Measurements from ENCODE around the gene DSC1. TPM values are rescaled to one million over a fixed set of nuclear protein-coding genes. Genes with fewer than 3 reads are reported as not detected.

The DSC1 gene
- total and polyA plus RNA-seq, 3 donors from 2014 or later: 0.07 to 0.12 TPM; not detected in 1

DNA sequence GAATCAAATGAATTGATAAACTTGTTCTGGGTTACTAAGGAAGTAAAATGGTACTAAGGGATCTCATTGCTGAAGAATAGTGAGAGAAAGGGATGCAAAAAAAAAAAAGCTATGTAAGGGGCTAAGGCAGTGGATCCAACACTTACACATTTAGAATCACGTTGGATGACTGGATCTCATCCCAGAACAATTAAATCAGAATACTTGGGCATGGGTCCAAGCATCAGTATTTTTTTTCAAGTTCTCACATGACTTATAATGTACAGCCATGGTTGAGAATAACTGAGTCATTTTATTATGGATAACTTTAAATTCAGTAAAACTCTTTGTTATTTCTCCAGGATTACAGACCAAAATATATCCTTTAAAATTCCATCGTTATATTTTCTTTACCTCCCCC is 8.5 kb downstream of the DSC1 start:
- Histone ChIP-seq H3K27me3 (no peaks in the 10 kb centered on the region), H3K36me3 (ENCODE audit: low read depth, missing control alignments) (no peaks in the 10 kb centered on the region), H3K9me3 (no peaks in the 10 kb centered on the region), H3K4me3 (no peak overlapping the region), H3K4me1 (no peaks in the 10 kb centered on the region), H3K27ac (no peak overlapping the region)
- no peak for DNase-seq
- 49 to 54% methylated on average over 2 of the region's 2 CpGs for WGBS, 2 donors
- intact Hi-C loops (cut with DNase I; ENCODE audit: low total_unique reads): no loop called here
- no peak for TF ChIP-seq POLR2A (IDR thresholded peaks at IDR 0.05)
- TF ChIP-seq, protein P1, sequence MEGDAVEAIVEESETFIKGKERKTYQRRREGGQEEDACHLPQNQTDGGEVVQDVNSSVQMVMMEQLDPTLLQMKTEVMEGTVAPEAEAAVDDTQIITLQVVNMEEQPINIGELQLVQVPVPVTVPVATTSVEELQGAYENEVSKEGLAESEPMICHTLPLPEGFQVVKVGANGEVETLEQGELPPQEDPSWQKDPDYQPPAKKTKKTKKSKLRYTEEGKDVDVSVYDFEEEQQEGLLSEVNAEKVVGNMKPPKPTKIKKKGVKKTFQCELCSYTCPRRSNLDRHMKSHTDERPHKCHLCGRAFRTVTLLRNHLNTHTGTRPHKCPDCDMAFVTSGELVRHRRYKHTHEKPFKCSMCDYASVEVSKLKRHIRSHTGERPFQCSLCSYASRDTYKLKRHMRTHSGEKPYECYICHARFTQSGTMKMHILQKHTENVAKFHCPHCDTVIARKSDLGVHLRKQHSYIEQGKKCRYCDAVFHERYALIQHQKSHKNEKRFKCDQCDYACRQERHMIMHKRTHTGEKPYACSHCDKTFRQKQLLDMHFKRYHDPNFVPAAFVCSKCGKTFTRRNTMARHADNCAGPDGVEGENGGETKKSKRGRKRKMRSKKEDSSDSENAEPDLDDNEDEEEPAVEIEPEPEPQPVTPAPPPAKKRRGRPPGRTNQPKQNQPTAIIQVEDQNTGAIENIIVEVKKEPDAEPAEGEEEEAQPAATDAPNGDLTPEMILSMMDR (IDR thresholded peaks at IDR 0.05): no peak

DNA sequence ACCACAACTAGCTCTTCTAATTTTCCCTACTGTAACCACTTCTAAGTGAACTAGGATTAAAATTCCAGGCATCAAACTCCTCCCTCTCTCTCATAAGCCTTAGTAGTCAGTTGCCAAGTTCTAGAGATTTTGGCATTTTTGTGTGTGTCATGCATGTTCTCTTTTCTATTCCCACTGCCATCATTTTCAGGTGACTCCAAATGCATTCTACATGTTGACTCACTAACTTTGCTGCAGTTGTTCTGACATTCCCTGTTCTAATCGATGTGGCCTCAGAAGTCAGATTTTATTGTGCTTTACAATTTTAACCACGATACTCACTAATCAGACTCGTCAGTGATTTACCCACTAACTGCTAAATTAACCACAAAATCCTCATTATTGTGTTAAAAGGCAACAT is 13.3 kb downstream of the DSC1 start:
- WGBS, 2 donors: 82 to 87% methylated on average over 3 of the region's 3 CpGs

DNA sequence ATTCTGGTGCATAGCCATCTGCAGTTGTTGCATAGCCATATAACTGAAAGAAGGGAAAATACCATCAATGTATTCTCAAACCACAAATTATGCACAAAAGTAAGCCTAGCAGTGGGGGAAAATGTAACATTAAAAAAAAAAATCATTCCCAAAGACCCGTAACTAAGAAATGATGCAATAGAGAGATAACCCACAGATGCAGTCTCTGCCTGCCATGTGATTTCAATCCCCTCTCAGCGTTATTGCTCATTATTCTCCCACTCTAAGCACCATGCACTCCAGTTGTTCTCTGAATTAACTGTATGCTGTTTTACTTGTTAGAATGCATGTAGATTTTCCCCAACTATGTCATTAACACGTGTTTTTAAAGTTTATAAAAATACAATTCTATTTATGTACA is 14.1 kb downstream of the DSC1 start:
- TF ChIP-seq POLR2A (IDR thresholded peaks at IDR 0.05): no peak
- TF ChIP-seq, protein P1 (IDR thresholded peaks at IDR 0.05): no peak
- DNase-seq: no peak
- Histone ChIP-seq H3K4me1 (no peaks in the 10 kb centered on the region), H3K4me3 (no peak overlapping the region), H3K9me3 (no peaks in the 10 kb centered on the region), H3K36me3 (ENCODE audit: low read depth, missing control alignments) (no peaks in the 10 kb centered on the region), H3K27me3 (no peaks in the 10 kb centered on the region), H3K27ac (no peak overlapping the region)
- 56 to 60% methylated on average over 3 of the region's 3 CpGs for WGBS, 2 donors
- intact Hi-C loops (cut with DNase I; ENCODE audit: low total_unique reads): no loop called here

More for the DNA sequence above, 13.3 kb downstream of the DSC1 start:
- intact Hi-C loops (cut with DNase I; ENCODE audit: low total_unique reads): no loop called here
- H3K36me3 ChIP-seq (ENCODE audit: low read depth, missing control alignments): no peaks in the 10 kb centered on the region
- H3K4me3 ChIP-seq: no peak overlapping the region
- no peaks in the 10 kb centered on the region for H3K27me3 ChIP-seq
- no peak for TF ChIP-seq POLR2A (IDR thresholded peaks at IDR 0.05)
- TF ChIP-seq, protein P1 (IDR thresholded peaks at IDR 0.05): no peak
- no peaks in the 10 kb centered on the region for H3K9me3 ChIP-seq
- DNase-seq: no peak
- no peaks in the 10 kb centered on the region for H3K4me1 ChIP-seq
- H3K27ac ChIP-seq: no peak overlapping the region

DNA sequence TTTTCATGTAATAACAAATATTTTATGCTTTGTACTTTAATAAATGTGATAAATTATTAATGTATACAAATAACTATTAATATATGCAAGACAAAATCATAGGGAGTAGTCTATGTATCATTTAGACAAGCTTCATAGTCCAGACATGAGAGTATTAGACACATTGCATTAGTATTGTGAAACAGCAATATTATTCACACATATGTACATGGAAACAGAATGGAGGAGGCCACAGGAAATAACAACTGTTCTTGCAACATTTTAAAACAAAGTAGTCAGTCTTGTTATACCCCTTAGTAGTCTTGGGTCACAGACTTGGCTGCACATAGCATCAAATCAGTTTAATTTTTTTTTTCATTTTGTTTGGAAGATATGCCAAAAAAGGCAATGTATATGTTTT is 15.8 kb downstream of the DSC1 start:
- H3K9me3 ChIP-seq: no peaks in the 10 kb centered on the region
- no peak overlapping the region for H3K4me3 ChIP-seq
- H3K4me1 ChIP-seq: no peaks in the 10 kb centered on the region
- no peaks in the 10 kb centered on the region for H3K27me3 ChIP-seq
- intact Hi-C loops (cut with DNase I; ENCODE audit: low total_unique reads): no loop called here
- H3K36me3 ChIP-seq (ENCODE audit: low read depth, missing control alignments): no peaks in the 10 kb centered on the region
- DNase-seq: no peak
- TF ChIP-seq, protein P1 (IDR thresholded peaks at IDR 0.05): no peak
- no peak for TF ChIP-seq POLR2A (IDR thresholded peaks at IDR 0.05)
- no peak overlapping the region for H3K27ac ChIP-seq

DNA sequence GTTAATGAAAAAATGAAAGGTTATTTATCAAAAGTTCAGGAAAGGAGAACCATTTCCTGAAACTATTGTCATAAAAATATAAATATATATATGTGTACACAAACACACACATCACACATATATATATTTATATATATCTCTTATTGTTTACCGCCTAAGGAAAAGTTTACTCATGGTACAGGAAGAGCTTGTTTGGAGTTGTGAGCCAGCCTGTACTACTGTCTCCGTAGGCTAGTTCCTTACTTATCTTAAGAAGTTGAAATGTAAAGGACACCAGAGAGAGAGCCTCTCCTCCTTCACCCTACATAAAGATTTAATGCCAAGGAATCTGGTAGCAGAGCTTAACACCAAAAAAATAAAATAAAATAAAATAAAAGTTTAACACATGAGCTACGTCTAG is 19.6 kb downstream of the DSC1 start:
- DNase-seq: no peak
- H3K4me1 ChIP-seq: no peaks in the 10 kb centered on the region
- intact Hi-C loops (cut with DNase I; ENCODE audit: low total_unique reads): no loop called here
- no peak overlapping the region for H3K27ac ChIP-seq
- no peak overlapping the region for H3K4me3 ChIP-seq
- TF ChIP-seq POLR2A (IDR thresholded peaks at IDR 0.05): no peak
- TF ChIP-seq, protein P1 (IDR thresholded peaks at IDR 0.05): no peak
- H3K27me3 ChIP-seq: no peaks in the 10 kb centered on the region
- 89 to 95% methylated on average over 3 of the region's 3 CpGs for WGBS, 2 donors
- no peaks in the 10 kb centered on the region for H3K36me3 ChIP-seq (ENCODE audit: low read depth, missing control alignments)
- H3K9me3 ChIP-seq: no peaks in the 10 kb centered on the region

Data from testis (tissue), 3 donors.